Activated T-cell treated with anti-CD3 and anti-CD28 coated beads, Interleukin-2, amount 50 U/mL, for 24 hours (primary cell): Measurements from ENCODE around the gene PTDSS2.
"Not testable (repeated sequence)": the region's sequence is repeated elsewhere in the genome, so short reads cannot be mapped to it uniquely, and the experiment has no call there.

ENCODE experiments used
- DNase-seq: peaks from one replicate; pipeline ENCODE4 v3.0.0-alpha.2; 2020
- H3K27ac Mint-ChIP-seq: 2 replicates; pipeline ENCODE4 v1.8.0; 2020; ENCODE audit warnings: mild to moderate bottlenecking, mixed read lengths
- H3K27me3 Mint-ChIP-seq: 2 replicates; pipeline ENCODE4 v1.8.0; 2020; ENCODE audit warnings: mixed read lengths
- H3K36me3 Mint-ChIP-seq: 2 replicates; pipeline ENCODE4 v1.8.0; 2020; ENCODE audit warnings: low read depth, mixed read lengths
- H3K4me1 Mint-ChIP-seq: 2 replicates; pipeline ENCODE4 v1.8.0; 2020; ENCODE audit warnings: low read depth, mixed read lengths
- H3K4me3 Mint-ChIP-seq: 2 replicates; pipeline ENCODE4 v1.8.0; 2020; ENCODE audit warnings: mild to moderate bottlenecking, moderate library complexity, mixed read lengths
- H3K9me3 Mint-ChIP-seq: 2 replicates; pipeline ENCODE4 v1.8.0; 2020; ENCODE audit warnings: mixed read lengths

Gene PTDSS2

DNA sequence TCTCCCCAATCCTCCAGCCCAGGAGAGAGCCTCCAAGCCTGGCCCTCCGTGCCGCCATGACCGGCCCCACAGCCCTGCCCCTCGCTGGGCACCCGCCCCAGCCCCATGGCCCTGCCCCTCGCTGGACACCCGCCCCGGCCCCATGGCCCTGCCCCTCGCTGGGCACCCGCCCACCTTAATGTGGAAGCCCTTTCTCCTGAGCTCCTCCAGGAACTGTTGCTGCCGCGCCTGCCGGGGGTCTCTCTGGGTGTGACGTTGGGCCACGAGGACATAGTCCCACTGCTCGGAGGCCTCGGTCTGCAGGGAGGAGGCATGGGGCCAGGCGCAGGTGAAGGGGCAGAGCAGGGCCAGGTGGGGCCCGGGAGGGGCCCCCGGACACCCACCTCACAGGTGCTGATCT, 16.4 kb upstream of the PTDSS2 start:
- no peaks in the 10 kb centered on the region for H3K9me3 Mint-ChIP-seq
- H3K27me3 Mint-ChIP-seq = no peaks in the 10 kb centered on the region
- H3K27ac Mint-ChIP-seq = no peak overlapping the region
- peaks cover 13% of the 10 kb centered on the region for H3K36me3 Mint-ChIP-seq
- no peak for DNase-seq
- H3K4me3 Mint-ChIP-seq = no peak overlapping the region
- H3K4me1 Mint-ChIP-seq = peaks cover 11% of the 10 kb centered on the region

DNA sequence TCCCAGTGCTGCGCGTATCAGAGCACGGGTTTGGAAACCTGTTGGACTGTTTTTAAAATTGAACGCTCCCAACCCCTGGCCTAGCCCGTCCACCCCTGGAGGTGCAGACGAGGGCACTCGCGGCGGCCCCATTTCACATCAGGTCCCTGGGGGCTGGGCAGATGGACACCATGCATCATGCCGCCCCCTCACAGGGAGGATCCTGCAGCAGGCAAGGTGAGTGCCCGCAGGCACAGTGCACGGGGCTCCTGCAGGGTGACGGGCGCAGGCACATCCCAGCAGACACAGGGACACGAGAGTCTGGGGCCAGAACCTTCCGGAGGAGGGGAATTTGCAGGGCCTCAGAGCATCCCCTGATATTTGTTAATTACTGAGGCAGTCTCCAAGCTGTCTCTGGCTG, 15.6 kb upstream of the PTDSS2 start:
- Mint-ChIP-seq H3K27ac (no peak overlapping the region), H3K9me3 (no peaks in the 10 kb centered on the region)

GRCh38 chr11:434999-435740, 14.9 kb upstream of the PTDSS2 start:
- not testable (repeated sequence) for H3K9me3 Mint-ChIP-seq, H3K4me3 Mint-ChIP-seq, DNase-seq

More for the DNA sequence above, 15.6 kb upstream of the PTDSS2 start:
- Mint-ChIP-seq H3K4me1 (peaks cover 17% of the 10 kb centered on the region), H3K36me3 (peaks cover 4% of the 10 kb centered on the region), H3K4me3 (no peak overlapping the region), H3K27me3 (no peaks in the 10 kb centered on the region)
- DNase-seq = no peak

DNA sequence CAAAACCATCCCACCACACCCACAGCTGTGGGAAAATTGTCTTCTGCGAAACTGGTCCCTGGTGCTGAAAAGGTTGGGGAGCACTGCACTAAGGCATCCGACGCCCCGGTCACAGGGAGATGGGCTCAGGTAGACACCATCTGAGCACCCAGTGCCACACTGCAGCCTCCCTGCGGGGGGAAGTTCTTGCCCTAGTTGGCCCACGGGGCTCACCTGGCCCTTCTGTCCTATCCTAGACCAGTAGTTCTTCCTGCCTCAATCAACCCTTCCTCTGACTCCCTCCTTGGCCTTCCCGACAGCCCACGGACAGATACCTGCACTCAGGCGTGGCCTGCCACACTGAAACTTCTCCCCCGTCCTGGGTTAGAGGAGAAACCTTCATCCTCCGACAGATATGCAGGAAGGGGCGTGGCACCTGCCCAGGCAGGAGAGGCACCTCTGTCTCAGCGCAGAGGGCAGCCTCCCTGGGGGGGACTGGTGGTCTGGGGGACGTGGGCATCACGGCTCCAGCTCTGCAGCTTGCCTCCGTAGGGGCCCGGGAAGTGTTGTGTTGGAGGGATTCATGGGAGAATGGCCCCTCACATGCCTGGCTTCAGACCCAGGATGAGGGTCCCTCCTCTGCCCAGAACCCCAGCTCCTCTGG, 12.7 kb upstream of the PTDSS2 start:
- Mint-ChIP-seq H3K27ac (no peak overlapping the region), H3K9me3 (no peaks in the 10 kb centered on the region), H3K4me1 (peaks cover 37% of the 10 kb centered on the region), H3K36me3 (peaks cover 3% of the 10 kb centered on the region), H3K4me3 (no peak overlapping the region), H3K27me3 (no peaks in the 10 kb centered on the region)
- no peak for DNase-seq

More at GRCh38 chr11:434999-435740, 14.9 kb upstream of the PTDSS2 start:
- H3K27ac Mint-ChIP-seq, H3K27me3 Mint-ChIP-seq, H3K36me3 Mint-ChIP-seq: not testable (repeated sequence)
- H3K4me1 Mint-ChIP-seq = peaks cover 24% of the 10 kb centered on the region

DNA sequence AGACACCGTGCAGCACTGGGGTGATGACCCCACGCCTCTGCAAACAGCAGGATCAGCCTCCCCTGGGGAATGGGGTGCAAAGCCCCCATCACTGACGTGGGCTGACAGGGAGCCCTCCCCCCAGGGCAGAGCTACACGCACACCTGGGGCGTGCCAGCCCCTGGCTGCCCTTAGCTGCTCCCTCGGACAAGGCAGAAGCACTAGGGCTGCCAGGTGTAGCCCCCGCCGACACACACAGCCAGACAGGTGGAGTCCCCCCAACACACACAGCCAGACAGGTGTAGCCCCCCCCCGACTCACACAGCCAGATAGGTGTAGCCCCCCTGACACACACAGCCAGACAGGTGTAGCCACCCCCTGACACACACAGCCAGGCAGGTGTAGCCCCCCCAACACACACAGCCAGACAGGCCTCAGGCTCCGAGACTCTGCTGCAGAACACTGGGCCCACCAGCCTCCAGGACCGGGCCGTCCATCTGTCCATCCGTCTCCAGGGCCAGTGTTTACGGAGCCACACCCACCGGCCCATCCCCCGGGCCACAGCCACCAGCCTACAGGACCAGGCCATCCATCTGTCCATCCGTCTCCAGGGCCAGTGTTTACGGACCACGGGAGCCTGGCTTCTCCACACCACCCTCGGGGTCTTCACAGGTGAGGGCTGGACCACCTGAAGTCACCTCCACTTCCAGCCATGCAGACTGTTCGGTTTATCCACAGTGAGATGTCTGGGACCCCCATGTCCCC, 11.8 kb upstream of the PTDSS2 start:
- Mint-ChIP-seq H3K9me3 (no peaks in the 10 kb centered on the region), H3K4me3 (no peak overlapping the region), H3K27me3 (no peaks in the 10 kb centered on the region), H3K36me3 (no peaks in the 10 kb centered on the region), H3K27ac (no peak overlapping the region), H3K4me1 (peaks cover 37% of the 10 kb centered on the region)
- DNase-seq = no peak

GRCh38 chr11:439315-440064, 10.6 kb upstream of the PTDSS2 start:
- Mint-ChIP-seq H3K9me3 (no peaks in the 10 kb centered on the region), H3K4me3 (no peak overlapping the region), H3K27me3 (no peaks in the 10 kb centered on the region), H3K27ac (no peak overlapping the region), H3K36me3 (no peaks in the 10 kb centered on the region), H3K4me1 (peaks cover 37% of the 10 kb centered on the region)
- no peak for DNase-seq

- Mint-ChIP-seq H3K4me3 (peak overlapping the region; percentile 76), H3K27me3 (no peaks in the 10 kb centered on the region), H3K4me1 (peaks cover 37% of the 10 kb centered on the region), H3K9me3 (no peaks in the 10 kb centered on the region), H3K27ac (no peak overlapping the region), H3K36me3 (no peaks in the 10 kb centered on the region)
- DNase-seq = no peak
Observed at GRCh38 chr11:440065-441042, 9.7 kb upstream of the PTDSS2 start.

DNA sequence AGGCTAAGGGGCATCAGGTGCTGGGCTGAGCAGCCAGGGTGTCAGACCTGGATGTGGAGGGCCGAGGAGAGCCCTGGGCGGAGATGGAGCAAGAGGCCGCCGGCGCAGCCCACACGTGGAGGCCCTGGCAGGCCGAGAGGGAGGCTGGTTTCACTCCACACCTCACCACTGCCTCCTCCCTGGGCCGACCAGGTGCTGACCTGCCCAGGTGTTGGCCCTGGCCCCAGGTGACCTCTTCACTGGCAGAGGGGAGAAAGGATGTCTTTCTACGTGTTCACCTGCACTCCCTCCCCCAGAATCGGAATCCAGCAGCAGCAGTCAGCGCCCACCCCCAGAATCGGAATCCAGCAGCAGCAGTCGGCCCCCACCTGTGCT, 9.0 kb upstream of the PTDSS2 start:
- peaks cover 37% of the 10 kb centered on the region for H3K4me1 Mint-ChIP-seq
- no peaks in the 10 kb centered on the region for H3K9me3 Mint-ChIP-seq
- no peaks in the 10 kb centered on the region for H3K36me3 Mint-ChIP-seq
- no peaks in the 10 kb centered on the region for H3K27me3 Mint-ChIP-seq
- DNase-seq = no peak
- peak overlapping the region; percentile 76 for H3K4me3 Mint-ChIP-seq
- H3K27ac Mint-ChIP-seq = peak overlapping the region; percentile 26

- Mint-ChIP-seq H3K27ac (peak within 1 kb of the TSS; percentile 26), H3K9me3 (no peaks in the 10 kb centered on the region), H3K36me3 (no peaks in the 10 kb centered on the region), H3K4me3 (peak within 1 kb of the TSS; percentile 76), H3K27me3 (no peaks in the 10 kb centered on the region), H3K4me1 (peaks cover 34% of the 10 kb centered on the region)
- peak; percentile 77 for DNase-seq
Observed at GRCh38 chr11:441418-442274, 8.4 kb upstream of the PTDSS2 start, which contains the start of gene ANO9. TSS of gene ANO9 (minus strand) at chr11:442011. CDS start at chr11:441926, 85 bp downstream.

DNA sequence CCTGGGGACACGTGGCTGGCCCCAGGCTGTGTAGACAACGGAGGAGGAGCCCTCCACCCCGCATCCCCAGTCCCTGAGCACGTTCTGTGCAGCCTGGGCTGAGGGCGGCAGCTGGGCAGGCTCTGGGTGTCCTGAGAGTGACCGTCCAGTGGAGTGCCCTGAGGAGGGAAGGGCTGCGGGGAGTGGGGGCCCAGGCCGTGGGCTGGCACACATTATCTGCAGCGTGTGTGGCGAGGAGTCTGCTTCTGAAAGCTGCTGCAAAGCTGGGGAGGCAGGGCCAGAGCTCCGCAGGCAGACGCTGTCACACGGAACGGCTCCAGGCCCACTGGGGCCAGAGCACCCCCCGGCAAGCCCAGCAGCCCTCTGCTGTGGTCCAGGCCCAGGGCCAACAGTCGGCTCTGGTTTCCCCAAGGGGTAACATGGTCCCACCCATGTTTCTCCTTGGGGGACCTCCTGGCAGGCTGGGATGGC, 7.4 kb upstream of the PTDSS2 start:
- DNase-seq = no peak
- Mint-ChIP-seq H3K27me3 (no peaks in the 10 kb centered on the region), H3K4me1 (peaks cover 29% of the 10 kb centered on the region), H3K36me3 (no peaks in the 10 kb centered on the region), H3K4me3 (no peak overlapping the region), H3K9me3 (no peaks in the 10 kb centered on the region), H3K27ac (no peak overlapping the region)

DNA sequence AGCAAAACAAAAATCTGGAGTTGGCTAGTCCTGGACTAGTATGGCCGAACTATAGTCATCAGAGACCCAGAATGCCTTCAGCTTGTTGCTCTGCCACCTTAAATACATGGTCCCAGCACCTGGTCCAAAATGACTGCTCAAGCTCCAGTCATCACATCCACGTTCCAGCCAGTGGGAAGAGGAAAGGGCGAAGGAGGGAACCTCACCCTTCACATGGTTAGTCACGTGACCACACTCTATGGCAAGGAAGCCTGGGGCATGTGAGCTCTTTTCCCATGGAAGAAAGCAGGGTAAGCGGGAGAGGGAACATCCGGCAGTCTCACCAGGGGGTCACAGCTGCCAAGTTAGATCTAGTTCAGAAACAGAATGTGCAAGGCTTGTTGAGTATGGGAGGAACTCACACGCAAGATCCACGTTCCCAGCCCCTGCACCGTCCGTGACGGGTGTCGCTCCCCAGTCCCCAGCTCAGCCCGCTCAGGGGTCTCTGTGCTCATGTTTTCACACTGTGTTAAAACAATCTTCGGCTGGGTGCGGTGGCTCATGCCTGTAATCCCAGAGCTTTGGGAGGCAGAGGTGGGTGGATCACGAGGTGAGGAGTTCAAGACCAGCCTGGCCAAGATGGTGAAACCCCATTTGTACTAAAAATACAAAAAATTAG, 6.4 kb upstream of the PTDSS2 start:
- H3K4me1 Mint-ChIP-seq = peaks cover 29% of the 10 kb centered on the region
- no peak overlapping the region for H3K27ac Mint-ChIP-seq
- peaks cover 2% of the 10 kb centered on the region for H3K36me3 Mint-ChIP-seq
- H3K27me3 Mint-ChIP-seq = no peaks in the 10 kb centered on the region
- H3K9me3 Mint-ChIP-seq = no peaks in the 10 kb centered on the region
- no peak overlapping the region for H3K4me3 Mint-ChIP-seq
- DNase-seq = no peak

GRCh38 chr11:444396-445144, 5.5 kb upstream of the PTDSS2 start:
- Mint-ChIP-seq H3K4me3 (no peak overlapping the region), H3K27ac (no peak overlapping the region), H3K4me1 (peaks cover 31% of the 10 kb centered on the region), H3K36me3 (peaks cover 2% of the 10 kb centered on the region), H3K27me3 (no peaks in the 10 kb centered on the region), H3K9me3 (no peaks in the 10 kb centered on the region)
- no peak for DNase-seq
